Adipose tissue (tissue), 3 donors: ENCODE results near the gene DYNC1H1. TPM values are rescaled to one million over a fixed set of nuclear protein-coding genes. Genes with fewer than 3 reads are reported as not detected.
"Not testable (repeated sequence)": the region's sequence is repeated elsewhere in the genome, so short reads cannot be mapped to it uniquely, and the experiment has no call there.

Experiments
- H3K27ac ChIP-seq: one replicate; pipeline ENCODE4 v1.5.1; 2013; ENCODE audit warnings: low read depth, low read length
- WGBS, 3 donors: extraction: QIAGEN DNeasy Blood & Tissue Kit; methylation state at CpG; one replicate each; pipeline ENCODE4 v1.1.7; 2013; 5-methylcytosine and 5-hydroxymethylcytosine counted together
- polyA plus RNA-seq, 3 donors: library from polyadenylated mRNA; stranded (reverse); fragments of 200-250 nt; gene quantifications; one replicate each; pipeline ENCODE4 v1.2.3, GENCODE V29; 2013
- donor health status: healthy with polysubstance abuse.
- donor health status: Bipolar disorder and iron deficiency.
- donor health status: healthy.

DYNC1H1 gene
- polyA plus RNA-seq, 3 donors, result 62.7 to 161 (median 92.1) TPM

DNA sequence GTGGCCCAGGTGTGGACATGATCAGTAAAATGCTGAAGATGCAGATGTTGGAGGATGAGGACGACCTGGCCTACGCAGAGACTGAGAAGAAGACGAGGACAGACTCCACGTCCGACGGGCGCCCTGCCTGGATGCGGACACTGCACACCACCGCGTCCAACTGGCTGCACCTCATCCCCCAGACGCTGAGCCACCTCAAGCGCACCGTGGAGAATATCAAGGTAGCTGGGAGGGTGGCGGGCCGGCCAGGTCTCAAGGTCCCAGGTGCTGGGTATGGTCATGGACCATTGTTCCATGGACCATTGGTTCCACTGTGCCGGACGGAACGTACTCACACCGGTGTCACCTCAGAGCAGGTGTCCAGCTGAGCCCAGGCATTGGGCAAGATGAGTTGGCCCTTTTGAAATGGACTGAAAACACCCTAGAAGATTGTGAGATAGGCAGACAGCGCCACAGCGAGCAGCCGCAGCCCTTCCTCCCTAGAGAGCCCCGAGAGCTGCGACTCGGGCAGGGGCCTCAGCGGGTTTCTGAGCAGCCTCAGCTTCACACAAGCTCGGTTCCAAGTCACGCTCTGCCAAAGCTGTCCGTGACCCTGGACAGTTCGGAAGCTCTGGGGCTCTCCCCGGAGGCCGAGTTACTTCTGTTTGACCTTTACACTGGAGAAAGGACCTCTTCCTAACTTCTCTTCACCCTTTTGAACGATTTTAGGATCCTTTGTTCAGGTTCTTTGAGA, 83.6 kb downstream of the DYNC1H1 start:
- no peak overlapping the region for H3K27ac ChIP-seq
- WGBS, 3 donors, result 91 to 93% (median 92%) methylated on average over 33 of the region's 33 CpGs

DNA sequence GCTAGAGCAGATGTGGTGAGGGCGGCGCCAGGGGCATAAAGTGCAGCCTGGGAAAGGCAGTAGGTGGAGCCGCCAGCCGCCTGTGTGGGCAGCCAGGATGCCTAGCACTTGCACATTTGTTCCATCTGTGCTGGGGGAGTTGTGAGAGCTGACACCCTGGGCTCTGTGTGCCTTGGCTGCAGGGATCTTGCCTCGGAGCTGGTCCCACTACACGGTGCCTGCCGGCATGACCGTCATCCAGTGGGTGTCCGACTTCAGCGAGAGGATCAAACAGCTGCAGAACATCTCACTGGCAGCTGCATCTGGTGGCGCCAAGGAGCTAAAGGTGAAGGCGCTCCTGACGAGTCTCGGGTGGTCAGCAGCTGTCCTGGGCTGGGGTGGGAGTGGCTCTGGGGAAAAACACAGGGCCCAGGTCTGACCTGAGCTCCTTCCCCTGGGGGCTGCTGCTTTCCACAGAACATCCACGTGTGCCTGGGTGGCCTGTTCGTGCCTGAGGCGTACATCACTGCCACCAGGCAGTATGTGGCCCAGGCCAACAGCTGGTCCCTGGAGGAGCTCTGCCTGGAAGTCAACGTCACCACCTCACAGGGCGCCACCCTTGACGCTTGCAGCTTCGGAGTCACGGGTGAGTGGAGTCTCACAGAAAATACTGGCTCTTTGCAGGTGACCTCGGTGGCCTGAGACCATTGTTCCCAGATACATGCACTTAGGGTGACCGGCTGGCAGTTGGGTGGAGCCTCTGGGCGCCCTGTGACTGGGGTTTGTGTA, 85.1 kb downstream of the DYNC1H1 start:
- 85 to 92% (median 86%) methylated on average over 25 of the region's 25 CpGs for WGBS, 3 donors
- no peak overlapping the region for H3K27ac ChIP-seq

DNA sequence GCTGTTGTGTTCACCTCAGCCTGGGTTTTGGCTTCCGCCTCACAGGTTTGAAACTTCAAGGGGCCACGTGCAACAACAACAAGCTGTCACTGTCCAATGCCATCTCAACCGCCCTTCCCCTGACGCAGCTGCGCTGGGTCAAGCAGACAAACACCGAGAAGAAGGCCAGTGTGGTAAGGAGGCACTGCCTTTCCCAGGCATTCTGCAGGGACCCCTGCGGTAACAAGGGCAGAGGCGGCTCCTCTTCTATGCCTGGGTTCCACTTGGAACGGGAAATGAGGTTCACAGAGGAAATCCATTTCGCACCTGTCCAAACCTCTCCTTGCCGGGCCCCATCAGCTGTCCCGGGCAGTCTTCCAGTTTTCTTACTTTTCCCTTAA, 85.6 kb downstream of the DYNC1H1 start:
- 85 to 93% (median 89%) methylated on average over 12 of the region's 12 CpGs for WGBS, 3 donors
- no peak overlapping the region for H3K27ac ChIP-seq

DNA sequence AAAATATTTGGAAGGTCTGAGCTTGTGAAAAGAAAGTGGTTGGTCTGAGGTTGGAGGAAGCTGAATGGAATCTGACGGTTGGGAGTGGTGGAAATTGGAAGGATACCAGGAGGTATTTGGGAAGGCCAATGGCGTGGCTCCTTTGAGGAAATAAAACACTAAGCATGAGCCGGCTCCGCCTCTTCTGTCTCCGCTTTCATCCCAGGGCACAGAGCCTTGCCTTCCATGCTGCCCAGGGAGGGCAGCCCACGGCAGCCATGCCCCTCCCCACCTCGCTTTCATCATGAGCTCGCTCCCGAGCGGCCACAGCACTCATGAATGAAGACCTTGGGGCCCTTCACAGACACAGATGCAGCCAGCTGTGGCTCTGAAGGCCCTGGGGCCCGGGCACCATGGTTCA, 86.3 kb downstream of the DYNC1H1 start:
- 71 to 86% (median 73%) methylated on average over 11 of the region's 11 CpGs for WGBS, 3 donors
- no peak overlapping the region for H3K27ac ChIP-seq

DNA sequence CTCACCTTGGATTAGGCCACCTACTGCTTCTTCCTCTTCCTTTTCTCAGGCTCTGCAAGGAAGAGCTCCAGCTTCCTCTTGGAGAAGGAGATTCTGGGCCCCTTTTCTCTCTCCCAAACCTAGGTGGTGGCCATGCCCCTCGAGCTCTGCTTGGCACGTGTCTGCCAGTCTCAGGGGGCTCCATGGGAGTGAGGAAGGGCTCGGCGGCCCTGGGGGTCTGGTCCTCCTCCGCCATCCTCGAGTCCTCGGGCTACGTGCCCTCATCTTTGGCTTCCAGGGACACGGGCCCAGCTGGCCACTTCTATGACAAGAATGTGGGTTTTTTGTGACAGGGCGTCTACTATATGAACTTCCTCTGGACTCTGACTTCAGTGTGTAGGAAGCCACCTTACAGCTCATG, 88.1 kb downstream of the DYNC1H1 start:
- no peak overlapping the region for H3K27ac ChIP-seq
- 90 to 94% (median 91%) methylated on average over 10 of the region's 10 CpGs for WGBS, 3 donors

- 59 to 83% (median 78%) methylated on average over 23 to 24 of the region's 24 CpGs for WGBS, 3 donors
- no peak overlapping the region for H3K27ac ChIP-seq
These were observed 91.0 kb downstream of the DYNC1H1 start for GRCh38 chr14:102055181-102055901.

- no peak overlapping the region for H3K27ac ChIP-seq
- WGBS, 3 donors, result 83 to 89% (median 87%) methylated on average over 31 of the region's 31 CpGs
These were observed 92.5 kb downstream of the DYNC1H1 start for GRCh38 chr14:102056694-102057442.

DNA sequence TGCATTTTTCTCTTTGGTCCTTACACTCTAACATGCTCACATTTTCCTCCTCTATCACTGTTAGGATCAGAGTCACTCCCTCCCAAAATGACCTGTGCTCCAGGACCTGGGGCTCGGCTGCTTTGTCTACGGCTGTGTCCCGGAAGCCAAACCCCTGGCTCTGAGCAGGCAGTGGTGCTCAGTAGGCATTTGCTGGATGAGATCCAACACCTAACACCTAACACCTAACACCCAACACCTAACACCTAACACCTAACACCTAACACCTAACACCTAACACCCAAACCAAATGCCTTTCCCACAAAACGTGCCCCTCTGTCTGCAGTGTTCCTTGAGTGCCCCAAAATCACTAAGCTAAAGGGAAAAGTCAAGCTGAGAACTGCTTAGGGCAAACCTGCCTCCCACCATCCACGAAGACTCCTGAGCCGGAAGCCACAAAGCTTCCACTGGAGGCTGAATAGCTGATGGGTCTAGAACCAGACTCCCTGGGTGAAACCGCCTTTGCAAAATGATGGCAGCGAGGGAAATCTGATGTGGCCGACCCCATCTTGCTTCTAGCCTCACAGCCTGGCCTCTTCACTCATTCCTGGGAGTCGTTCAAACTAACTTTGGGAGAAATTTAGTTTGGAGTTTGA, 93.2 kb downstream of the DYNC1H1 start:
- 56 to 64% (median 57%) methylated on average over 10 of the region's 10 CpGs for WGBS, 3 donors
- H3K27ac ChIP-seq, result no peak overlapping the region

DNA sequence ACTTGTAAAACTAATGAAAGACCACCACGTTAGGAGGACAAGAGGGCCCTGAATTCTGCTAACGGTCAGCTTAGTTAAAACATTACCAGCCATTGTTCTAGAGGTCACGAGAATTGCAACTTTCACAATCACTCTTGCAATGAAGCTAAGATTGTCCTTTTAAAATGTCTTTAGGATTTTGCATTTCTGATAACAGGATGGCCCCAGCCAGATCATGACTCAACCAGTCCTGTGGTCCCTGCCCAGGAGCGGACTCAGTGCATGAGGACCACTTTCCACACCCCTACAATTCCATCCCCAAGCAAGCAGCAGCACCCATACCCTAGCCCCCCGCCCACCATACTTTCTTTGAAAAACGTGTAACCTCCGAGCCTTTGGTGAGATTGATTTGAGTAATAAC, 93.8 kb downstream of the DYNC1H1 start:
- H3K27ac ChIP-seq, result no peak overlapping the region
- 65 to 73% (median 68%) methylated on average over 7 of the region's 7 CpGs for WGBS, 3 donors

- 67 to 69% (median 68%) methylated on average over 5 of the region's 5 CpGs for WGBS, 3 donors
- no peak overlapping the region for H3K27ac ChIP-seq
These were observed 94.6 kb downstream of the DYNC1H1 start for GRCh38 chr14:102058961-102059360.

DNA sequence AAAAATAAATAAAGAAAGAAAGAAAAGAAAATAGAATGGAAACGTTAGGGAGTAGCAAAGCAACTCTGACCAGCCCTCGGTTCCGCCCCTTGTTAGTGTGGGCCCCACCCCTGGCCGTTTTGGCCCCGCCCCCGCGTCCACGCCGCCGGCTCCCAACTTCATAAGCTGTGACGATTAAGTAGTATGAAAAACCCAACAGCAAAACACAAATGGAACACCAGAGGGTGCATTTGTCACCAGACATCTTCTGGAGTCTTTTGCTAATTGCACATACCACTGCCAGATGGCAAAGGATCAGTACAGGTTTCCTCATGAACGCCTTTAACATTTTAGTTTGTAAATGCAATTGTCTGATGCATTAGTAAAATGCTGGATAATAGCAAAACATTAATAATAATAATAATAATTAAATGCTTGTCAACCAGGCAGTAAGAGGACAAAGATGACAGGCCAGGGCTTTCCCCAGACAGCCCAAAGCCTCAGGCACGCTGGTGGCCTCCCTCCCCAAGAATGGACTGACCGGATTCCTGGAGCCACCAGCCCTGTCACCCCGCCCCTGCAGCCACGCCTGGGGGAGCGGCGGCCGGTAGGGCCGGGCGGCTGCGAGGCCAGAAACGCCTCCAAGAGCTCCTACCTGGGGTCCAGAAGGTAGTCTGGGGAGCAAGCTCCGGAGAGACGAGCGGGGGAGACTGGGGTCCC, 98.9 kb downstream of the DYNC1H1 start:
- H3K27ac ChIP-seq, result no peak overlapping the region
- 14 to 33% (median 27%) methylated on average over 26 of the region's 26 CpGs for WGBS, 3 donors

GRCh38 chr14:102063808-102064429, 99.5 kb downstream of the DYNC1H1 start:
- H3K27ac ChIP-seq, result no peak overlapping the region
- WGBS, 3 donors, result 65 to 80% (median 73%) methylated on average over 14 of the region's 14 CpGs

DNA sequence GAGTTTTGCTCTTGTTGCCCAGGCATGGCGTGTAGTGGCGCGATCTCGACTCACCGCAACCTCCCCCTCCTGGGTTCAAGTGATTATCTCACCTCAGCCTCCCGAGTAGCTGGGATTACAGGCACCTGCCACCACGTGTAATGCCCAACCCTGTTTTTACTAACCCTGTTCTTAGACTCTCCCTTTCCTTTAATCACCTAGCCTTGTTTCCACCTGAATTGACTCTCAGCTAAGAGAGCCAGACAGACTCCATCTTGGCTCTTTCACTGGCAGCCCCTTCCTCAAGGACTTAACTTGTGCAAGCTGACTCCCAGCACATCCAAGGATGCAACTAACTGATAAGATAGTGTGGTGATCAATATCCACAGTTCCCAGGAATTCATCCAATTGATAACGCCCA, 100.2 kb downstream of the DYNC1H1 start:
- H3K27ac ChIP-seq, result not testable (repeated sequence)
- 84 to 92% (median 92%) methylated on average over 8 of the region's 8 CpGs for WGBS, 3 donors

- no peak overlapping the region for H3K27ac ChIP-seq
- WGBS, 3 donors, result 80 to 91% (median 87%) methylated on average over 12 of the region's 12 CpGs
These were observed 101.7 kb downstream of the DYNC1H1 start for GRCh38 chr14:102066041-102066451.

GRCh38 chr14:102071283-102071998, 107.1 kb downstream of the DYNC1H1 start:
- WGBS, 3 donors, result 54 to 64% (median 60%) methylated on average over 10 of the region's 10 CpGs
- H3K27ac ChIP-seq, result no peak overlapping the region

- no peak overlapping the region for H3K27ac ChIP-seq
- WGBS, 3 donors, result 88 to 96% (median 95%) methylated on average over 4 of the region's 4 CpGs
These were observed 110.1 kb downstream of the DYNC1H1 start for GRCh38 chr14:102074415-102074964.
